Esophagus muscularis mucosa (tissue), 3 donors: Measurements from ENCODE around the gene TSSK1B.

Experiments used
- POLR2A ChIP-seq: fragments of 450-650 bp; IDR thresholded peaks from one replicate; pipeline ENCODE4 v1.6.1; 2017; ENCODE audit warnings: antibody characterized with exemption, moderate library complexity, mild to moderate bottlenecking, low read depth
- POLR2AphosphoS5 ChIP-seq, 2 donors: sonication (generic); formaldehyde crosslinking; IDR thresholded peaks; one replicate each; pipeline ENCODE4 v1.6.1; 2017; ENCODE audit warnings: antibody characterized with exemption in 2 of 2
- TF ChIP-seq, protein P1 (sequence below), 3 experiments: fragments of 200-600 bp in 2 of 3; fragments of 450-650 bp in 1 of 3; sonication (generic) in 2 of 3; IDR thresholded peaks; one replicate each; pipeline ENCODE4 v1.5.1; 2017 to 2019; ENCODE audit warnings: antibody characterized with exemption in 3 of 3, mild to moderate bottlenecking in 2 of 3, moderate library complexity in 1 of 3

DNA sequence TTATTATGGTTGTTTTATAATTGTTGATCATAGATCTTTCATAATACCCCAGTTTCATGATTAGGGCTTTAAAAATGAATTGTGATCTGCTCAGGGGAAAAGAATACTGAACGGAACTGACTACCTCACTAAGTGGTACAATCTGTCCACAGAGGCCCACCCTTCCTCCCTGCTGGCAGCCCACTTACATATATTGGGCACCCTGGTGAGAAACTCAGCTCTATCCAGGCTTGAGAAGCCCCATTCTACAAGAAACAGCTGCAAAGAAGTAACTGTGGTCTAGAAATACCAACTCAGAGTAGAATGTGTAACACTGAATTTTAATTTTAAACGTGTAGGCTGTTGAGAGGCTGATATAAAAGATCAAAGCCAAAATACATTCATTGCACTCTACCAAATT lies 46.9 kb downstream of the TSSK1B start:
- TF ChIP-seq POLR2AphosphoS5 (IDR thresholded peaks at IDR 0.05) (no peak), POLR2A (no peak)
- TF ChIP-seq, protein P1, sequence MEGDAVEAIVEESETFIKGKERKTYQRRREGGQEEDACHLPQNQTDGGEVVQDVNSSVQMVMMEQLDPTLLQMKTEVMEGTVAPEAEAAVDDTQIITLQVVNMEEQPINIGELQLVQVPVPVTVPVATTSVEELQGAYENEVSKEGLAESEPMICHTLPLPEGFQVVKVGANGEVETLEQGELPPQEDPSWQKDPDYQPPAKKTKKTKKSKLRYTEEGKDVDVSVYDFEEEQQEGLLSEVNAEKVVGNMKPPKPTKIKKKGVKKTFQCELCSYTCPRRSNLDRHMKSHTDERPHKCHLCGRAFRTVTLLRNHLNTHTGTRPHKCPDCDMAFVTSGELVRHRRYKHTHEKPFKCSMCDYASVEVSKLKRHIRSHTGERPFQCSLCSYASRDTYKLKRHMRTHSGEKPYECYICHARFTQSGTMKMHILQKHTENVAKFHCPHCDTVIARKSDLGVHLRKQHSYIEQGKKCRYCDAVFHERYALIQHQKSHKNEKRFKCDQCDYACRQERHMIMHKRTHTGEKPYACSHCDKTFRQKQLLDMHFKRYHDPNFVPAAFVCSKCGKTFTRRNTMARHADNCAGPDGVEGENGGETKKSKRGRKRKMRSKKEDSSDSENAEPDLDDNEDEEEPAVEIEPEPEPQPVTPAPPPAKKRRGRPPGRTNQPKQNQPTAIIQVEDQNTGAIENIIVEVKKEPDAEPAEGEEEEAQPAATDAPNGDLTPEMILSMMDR (IDR thresholded peaks at IDR 0.05): no peak
